K562 (cell line): ENCODE results near the gene COL13A1. TPM values are rescaled to one million over a fixed set of nuclear protein-coding genes. Genes with fewer than 3 reads are reported as not detected.

Source experiments
- HCFC1 ChIP-seq: IDR thresholded peaks from 2 replicates; pipeline ENCODE4 v1.6.1; 2012; ENCODE audit warnings: low read depth, low read length, improper control_type of control experiment
- MAZ ChIP-seq, 2 experiments: fragments of 450-650 bp in 1 of 2; sonication (generic) in 1 of 2; formaldehyde crosslinking; IDR thresholded peaks in 1 of 2; conservative IDR thresholded peaks in 1 of 2; 2 replicates each; pipeline versions ENCODE4 v1.4.0 to v1.5.0; 2020; ENCODE audit warnings: mild to moderate bottlenecking in 1 of 2, missing genetic modification reagents in 1 of 2
- MCM2 ChIP-seq: fragments of 450-650 bp; IDR thresholded peaks from 2 replicates; pipeline ENCODE4 v1.6.1; 2017; ENCODE audit warnings: low read depth, mild to moderate bottlenecking
- RBFOX2 ChIP-seq: fragments of 200-400 bp; formaldehyde crosslinking; IDR thresholded peaks from 2 replicates; pipeline ENCODE4 v1.6.1; 2017; ENCODE audit warnings: low read depth, mild to moderate bottlenecking, low read length, moderate library complexity
- TSC22D4 ChIP-seq: fragments of 450-650 bp; IDR thresholded peaks from 2 replicates; pipeline ENCODE4 v1.6.1; 2016; ENCODE audit warnings: missing genetic modification characterization, missing biosample characterization, control low read depth
- ZNF224 ChIP-seq: sonication (generic); formaldehyde crosslinking; IDR thresholded peaks from 2 replicates; pipeline ENCODE4 v1.8.0; 2022; ENCODE audit warnings: mild to moderate bottlenecking, missing genetic modification reagents
- ZNF311 ChIP-seq: fragments of 250-450 bp; sonication (Bioruptor Pico); IDR thresholded peaks from 2 replicates; pipeline ENCODE4 v1.4.0; 2020; ENCODE audit warnings: mild to moderate bottlenecking, moderate library complexity
- polyA plus RNA-seq, 8 experiments: library from polyadenylated mRNA; depleted of rRNA in 4 of 8; stranded (reverse) in 5 of 8; unstranded in 3 of 8; fragments of >200 nt; fragmentation: Nextera tagmentation in 2 of 8; fragmentation: Illumina TruSeq in 1 of 8; extraction: Ambion mirVana in 2 of 8; extraction: Trizol in 1 of 8; gene quantifications; 2 replicates each; pipeline versions ENCODE4 v1.2.1 to v1.2.3, GENCODE V29; 2011 to 2014; ENCODE audit warnings: inconsistent platforms in 1 of 8, missing spikeins in 1 of 8
- total RNA-seq, 7 experiments: library from RNA; depleted of rRNA in 6 of 7; stranded (reverse); fragments of >200 nt in 6 of 7; fragmentation: Illumina TruSeq in 2 of 7; extraction: Trizol in 2 of 7; gene quantifications; 2 replicates each; pipeline versions ENCODE4 v1.2.1 to v1.2.3, GENCODE V29; 2011 to 2021; ENCODE audit warnings: low replicate concordance in 1 of 7
- TF ChIP-seq, protein P1 (sequence below), 2 experiments: fragments of 450-650 bp in 1 of 2; sonication (generic) in 1 of 2; formaldehyde crosslinking; conservative IDR thresholded peaks; 2 replicates each; pipeline versions ENCODE4 v1.4.0 to v1.8.1; 2020 to 2022; ENCODE audit warnings: mild to moderate bottlenecking in 1 of 2, missing genetic modification reagents in 1 of 2
- TF ChIP-seq, protein P2 (sequence below): fragments of 200-800 bp; sonication (Bioruptor generic); IDR thresholded peaks from 2 replicates; pipeline ENCODE4 v1.6.1; 2016; ENCODE audit warnings: missing genetic modification characterization, missing compliant biosample characterization
- TF ChIP-seq, protein P3 (sequence below): sonication (generic); formaldehyde crosslinking; IDR thresholded peaks from 2 replicates; pipeline ENCODE4 v1.8.0; 2022; ENCODE audit warnings: mild to moderate bottlenecking, missing genetic modification reagents, borderline replicate concordance
- TF ChIP-seq, protein P4 (sequence below): fragments of 450-650 bp; IDR thresholded peaks from 2 replicates; pipeline ENCODE4 v1.6.1; 2016; ENCODE audit warnings: mild to moderate bottlenecking
- TF ChIP-seq, protein P5 (sequence below): fragments of 200-800 bp; sonication (Bioruptor generic); IDR thresholded peaks from 2 replicates; pipeline ENCODE4 v1.6.1; 2017; ENCODE audit warnings: missing genetic modification characterization, missing compliant biosample characterization

The COL13A1 gene
- total and polyA plus RNA-seq, 9 of the 15 experiments (the other 6 are each of a cell fraction or from before 2014, with no cell fraction given): not detected

DNA sequence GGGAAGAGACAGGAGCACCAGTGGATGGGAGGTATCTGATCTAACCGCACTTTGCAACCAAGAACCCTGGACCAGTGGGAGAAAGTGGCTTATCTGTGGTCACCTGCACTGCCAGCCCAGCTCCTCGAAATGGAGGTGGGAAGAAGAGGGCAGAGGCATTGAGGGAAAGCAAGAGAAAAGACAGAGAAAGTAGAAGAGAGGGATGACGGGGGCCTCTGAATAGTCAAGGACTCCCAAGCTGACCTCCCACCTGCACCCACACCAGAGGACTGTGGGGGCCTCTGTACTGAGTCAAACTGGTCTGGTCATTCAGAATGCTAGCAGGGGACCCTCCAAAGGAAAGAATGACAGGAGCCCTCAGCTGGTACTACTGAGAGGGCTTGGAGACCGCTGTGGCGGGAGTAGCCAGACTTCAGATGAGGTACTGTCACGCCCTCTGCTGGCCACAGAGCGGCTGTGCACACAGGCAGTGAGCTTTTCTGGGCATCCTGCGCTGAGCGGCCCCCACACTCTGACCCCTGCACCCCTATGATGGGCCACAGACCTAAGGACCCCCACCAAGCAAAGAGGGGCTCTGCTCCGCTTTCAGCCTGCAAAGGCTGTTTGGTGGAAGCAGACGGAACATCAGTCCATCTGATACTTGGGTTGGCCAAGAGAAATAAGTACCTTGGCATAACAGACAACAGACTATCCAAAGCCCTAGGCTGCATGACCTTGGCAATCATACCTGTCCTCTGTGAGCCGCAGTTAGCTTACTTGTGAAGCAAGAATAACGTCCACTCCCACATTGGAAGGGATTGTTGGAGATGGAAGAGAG is 112.9 kb downstream of the COL13A1 start (continued):
- no peak for TF ChIP-seq MAZ (CRISPR knock-in tag; conservative IDR thresholded peaks at IDR 0.05 in 1 of 2, IDR thresholded peaks at IDR 0.05 in 1 of 2)
- TF ChIP-seq, protein P1, sequence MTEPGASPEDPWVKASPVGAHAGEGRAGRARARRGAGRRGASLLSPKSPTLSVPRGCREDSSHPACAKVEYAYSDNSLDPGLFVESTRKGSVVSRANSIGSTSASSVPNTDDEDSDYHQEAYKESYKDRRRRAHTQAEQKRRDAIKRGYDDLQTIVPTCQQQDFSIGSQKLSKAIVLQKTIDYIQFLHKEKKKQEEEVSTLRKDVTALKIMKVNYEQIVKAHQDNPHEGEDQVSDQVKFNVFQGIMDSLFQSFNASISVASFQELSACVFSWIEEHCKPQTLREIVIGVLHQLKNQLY (CRISPR knock-in tag; conservative IDR thresholded peaks at IDR 0.05): no peak
- TF ChIP-seq HCFC1: no peak
- TF ChIP-seq, protein P2, sequence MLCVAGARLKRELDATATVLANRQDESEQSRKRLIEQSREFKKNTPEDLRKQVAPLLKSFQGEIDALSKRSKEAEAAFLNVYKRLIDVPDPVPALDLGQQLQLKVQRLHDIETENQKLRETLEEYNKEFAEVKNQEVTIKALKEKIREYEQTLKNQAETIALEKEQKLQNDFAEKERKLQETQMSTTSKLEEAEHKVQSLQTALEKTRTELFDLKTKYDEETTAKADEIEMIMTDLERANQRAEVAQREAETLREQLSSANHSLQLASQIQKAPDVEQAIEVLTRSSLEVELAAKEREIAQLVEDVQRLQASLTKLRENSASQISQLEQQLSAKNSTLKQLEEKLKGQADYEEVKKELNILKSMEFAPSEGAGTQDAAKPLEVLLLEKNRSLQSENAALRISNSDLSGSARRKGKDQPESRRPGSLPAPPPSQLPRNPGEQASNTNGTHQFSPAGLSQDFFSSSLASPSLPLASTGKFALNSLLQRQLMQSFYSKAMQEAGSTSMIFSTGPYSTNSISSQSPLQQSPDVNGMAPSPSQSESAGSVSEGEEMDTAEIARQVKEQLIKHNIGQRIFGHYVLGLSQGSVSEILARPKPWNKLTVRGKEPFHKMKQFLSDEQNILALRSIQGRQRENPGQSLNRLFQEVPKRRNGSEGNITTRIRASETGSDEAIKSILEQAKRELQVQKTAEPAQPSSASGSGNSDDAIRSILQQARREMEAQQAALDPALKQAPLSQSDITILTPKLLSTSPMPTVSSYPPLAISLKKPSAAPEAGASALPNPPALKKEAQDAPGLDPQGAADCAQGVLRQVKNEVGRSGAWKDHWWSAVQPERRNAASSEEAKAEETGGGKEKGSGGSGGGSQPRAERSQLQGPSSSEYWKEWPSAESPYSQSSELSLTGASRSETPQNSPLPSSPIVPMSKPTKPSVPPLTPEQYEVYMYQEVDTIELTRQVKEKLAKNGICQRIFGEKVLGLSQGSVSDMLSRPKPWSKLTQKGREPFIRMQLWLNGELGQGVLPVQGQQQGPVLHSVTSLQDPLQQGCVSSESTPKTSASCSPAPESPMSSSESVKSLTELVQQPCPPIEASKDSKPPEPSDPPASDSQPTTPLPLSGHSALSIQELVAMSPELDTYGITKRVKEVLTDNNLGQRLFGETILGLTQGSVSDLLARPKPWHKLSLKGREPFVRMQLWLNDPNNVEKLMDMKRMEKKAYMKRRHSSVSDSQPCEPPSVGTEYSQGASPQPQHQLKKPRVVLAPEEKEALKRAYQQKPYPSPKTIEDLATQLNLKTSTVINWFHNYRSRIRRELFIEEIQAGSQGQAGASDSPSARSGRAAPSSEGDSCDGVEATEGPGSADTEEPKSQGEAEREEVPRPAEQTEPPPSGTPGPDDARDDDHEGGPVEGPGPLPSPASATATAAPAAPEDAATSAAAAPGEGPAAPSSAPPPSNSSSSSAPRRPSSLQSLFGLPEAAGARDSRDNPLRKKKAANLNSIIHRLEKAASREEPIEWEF (CRISPR knock-in tag): no peak
- TF ChIP-seq, protein P3, sequence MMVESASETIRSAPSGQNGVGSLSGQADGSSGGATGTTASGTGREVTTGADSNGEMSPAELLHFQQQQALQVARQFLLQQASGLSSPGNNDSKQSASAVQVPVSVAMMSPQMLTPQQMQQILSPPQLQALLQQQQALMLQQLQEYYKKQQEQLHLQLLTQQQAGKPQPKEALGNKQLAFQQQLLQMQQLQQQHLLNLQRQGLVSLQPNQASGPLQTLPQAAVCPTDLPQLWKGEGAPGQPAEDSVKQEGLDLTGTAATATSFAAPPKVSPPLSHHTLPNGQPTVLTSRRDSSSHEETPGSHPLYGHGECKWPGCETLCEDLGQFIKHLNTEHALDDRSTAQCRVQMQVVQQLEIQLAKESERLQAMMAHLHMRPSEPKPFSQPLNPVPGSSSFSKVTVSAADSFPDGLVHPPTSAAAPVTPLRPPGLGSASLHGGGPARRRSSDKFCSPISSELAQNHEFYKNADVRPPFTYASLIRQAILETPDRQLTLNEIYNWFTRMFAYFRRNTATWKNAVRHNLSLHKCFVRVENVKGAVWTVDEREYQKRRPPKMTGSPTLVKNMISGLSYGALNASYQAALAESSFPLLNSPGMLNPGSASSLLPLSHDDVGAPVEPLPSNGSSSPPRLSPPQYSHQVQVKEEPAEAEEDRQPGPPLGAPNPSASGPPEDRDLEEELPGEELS (CRISPR knock-in tag): no peak
- no peak for TF ChIP-seq MCM2
- no peak for TF ChIP-seq TSC22D4 (tag)
- TF ChIP-seq RBFOX2: no peak
- TF ChIP-seq, protein P4, sequence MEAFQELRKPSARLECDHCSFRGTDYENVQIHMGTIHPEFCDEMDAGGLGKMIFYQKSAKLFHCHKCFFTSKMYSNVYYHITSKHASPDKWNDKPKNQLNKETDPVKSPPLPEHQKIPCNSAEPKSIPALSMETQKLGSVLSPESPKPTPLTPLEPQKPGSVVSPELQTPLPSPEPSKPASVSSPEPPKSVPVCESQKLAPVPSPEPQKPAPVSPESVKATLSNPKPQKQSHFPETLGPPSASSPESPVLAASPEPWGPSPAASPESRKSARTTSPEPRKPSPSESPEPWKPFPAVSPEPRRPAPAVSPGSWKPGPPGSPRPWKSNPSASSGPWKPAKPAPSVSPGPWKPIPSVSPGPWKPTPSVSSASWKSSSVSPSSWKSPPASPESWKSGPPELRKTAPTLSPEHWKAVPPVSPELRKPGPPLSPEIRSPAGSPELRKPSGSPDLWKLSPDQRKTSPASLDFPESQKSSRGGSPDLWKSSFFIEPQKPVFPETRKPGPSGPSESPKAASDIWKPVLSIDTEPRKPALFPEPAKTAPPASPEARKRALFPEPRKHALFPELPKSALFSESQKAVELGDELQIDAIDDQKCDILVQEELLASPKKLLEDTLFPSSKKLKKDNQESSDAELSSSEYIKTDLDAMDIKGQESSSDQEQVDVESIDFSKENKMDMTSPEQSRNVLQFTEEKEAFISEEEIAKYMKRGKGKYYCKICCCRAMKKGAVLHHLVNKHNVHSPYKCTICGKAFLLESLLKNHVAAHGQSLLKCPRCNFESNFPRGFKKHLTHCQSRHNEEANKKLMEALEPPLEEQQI: no peak
- no peak for TF ChIP-seq ZNF311 (CRISPR knock-in tag)
- TF ChIP-seq ZNF224 (CRISPR knock-in tag): no peak
- TF ChIP-seq, protein P5, sequence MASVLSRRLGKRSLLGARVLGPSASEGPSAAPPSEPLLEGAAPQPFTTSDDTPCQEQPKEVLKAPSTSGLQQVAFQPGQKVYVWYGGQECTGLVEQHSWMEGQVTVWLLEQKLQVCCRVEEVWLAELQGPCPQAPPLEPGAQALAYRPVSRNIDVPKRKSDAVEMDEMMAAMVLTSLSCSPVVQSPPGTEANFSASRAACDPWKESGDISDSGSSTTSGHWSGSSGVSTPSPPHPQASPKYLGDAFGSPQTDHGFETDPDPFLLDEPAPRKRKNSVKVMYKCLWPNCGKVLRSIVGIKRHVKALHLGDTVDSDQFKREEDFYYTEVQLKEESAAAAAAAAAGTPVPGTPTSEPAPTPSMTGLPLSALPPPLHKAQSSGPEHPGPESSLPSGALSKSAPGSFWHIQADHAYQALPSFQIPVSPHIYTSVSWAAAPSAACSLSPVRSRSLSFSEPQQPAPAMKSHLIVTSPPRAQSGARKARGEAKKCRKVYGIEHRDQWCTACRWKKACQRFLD (CRISPR knock-in tag): no peak
